Fibroblast of villous mesenchyme (primary cell): ENCODE results near the gene CSN3. TPM values are rescaled to one million over a fixed set of nuclear protein-coding genes. Genes with fewer than 3 reads are reported as not detected.
"Not testable (repeated sequence)": the region's sequence is repeated elsewhere in the genome, so short reads cannot be mapped to it uniquely, and the experiment has no call there.

ENCODE experiments used
- DNase-seq: peaks from one replicate; pipeline ENCODE4 v3.0.0-alpha.2; 2010; ENCODE audit warnings: low read depth
- H3K4me3 ChIP-seq: 2 replicates; pipeline ENCODE4 v1.5.1; 2011; ENCODE audit warnings: low read depth, mild to moderate bottlenecking, low read length
- total RNA-seq: library from RNA; depleted of rRNA; stranded (reverse); fragments of >200 nt; gene quantifications from 2 replicates; pipeline ENCODE4 v1.2.3, GENCODE V29; 2012
- TF ChIP-seq, protein P1 (sequence below): IDR thresholded peaks from 2 replicates; pipeline ENCODE4 v1.5.1; 2012; ENCODE audit warnings: low read depth, mild to moderate bottlenecking, low read length; ENCODE audit not compliant: insufficient read depth

The CSN3 gene, protein sequence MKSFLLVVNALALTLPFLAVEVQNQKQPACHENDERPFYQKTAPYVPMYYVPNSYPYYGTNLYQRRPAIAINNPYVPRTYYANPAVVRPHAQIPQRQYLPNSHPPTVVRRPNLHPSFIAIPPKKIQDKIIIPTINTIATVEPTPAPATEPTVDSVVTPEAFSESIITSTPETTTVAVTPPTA
- not detected in 2 replicates for total RNA-seq

DNA sequence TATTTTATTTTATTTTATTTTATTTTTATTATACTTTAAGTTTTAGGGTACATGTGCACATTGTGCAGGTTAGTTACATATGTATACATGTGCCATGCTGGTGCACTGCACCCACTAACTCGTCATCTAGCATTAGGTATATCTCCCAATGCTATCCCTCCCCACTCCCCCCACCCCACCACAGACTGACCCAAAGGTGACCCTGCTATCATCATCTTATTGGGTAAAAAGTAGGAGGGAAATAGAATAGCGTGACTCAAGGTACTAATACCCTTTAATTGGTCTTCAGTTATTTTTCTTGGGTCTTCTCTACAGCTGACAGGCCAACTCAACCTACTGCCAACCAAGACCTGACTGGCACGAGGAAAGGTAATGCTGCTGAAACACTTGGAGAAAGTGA is at the start of gene CSN3:
TSS of gene CSN3 (plus strand) at position 301 of the 400 bp plus-strand sequence. CDS start 2,223 bp downstream, outside the sequence.
- not testable (repeated sequence) for H3K4me3 ChIP-seq, DNase-seq

DNA sequence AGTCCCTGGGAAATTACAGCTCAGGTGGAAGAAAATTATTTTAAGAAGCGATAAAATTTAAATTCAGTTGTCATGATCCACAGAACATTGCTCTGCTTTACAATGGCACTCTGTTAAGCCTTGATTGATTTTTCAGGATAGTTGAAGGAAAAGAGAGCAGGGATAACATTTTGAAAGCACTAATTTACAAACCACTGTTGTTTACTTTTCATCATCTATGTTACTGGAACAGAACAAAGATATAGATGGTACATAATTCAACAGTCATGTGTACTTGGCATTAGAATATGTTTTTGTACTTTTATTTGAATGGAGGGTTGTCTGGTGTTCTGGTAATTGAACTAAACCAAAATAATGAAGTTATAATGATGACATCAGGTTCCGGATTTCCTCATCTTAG is 49.5 kb upstream of the CSN3 start:
- DNase-seq: no peak
- H3K4me3 ChIP-seq: no peak overlapping the region
- TF ChIP-seq, protein P1, sequence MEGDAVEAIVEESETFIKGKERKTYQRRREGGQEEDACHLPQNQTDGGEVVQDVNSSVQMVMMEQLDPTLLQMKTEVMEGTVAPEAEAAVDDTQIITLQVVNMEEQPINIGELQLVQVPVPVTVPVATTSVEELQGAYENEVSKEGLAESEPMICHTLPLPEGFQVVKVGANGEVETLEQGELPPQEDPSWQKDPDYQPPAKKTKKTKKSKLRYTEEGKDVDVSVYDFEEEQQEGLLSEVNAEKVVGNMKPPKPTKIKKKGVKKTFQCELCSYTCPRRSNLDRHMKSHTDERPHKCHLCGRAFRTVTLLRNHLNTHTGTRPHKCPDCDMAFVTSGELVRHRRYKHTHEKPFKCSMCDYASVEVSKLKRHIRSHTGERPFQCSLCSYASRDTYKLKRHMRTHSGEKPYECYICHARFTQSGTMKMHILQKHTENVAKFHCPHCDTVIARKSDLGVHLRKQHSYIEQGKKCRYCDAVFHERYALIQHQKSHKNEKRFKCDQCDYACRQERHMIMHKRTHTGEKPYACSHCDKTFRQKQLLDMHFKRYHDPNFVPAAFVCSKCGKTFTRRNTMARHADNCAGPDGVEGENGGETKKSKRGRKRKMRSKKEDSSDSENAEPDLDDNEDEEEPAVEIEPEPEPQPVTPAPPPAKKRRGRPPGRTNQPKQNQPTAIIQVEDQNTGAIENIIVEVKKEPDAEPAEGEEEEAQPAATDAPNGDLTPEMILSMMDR: no peak

DNA sequence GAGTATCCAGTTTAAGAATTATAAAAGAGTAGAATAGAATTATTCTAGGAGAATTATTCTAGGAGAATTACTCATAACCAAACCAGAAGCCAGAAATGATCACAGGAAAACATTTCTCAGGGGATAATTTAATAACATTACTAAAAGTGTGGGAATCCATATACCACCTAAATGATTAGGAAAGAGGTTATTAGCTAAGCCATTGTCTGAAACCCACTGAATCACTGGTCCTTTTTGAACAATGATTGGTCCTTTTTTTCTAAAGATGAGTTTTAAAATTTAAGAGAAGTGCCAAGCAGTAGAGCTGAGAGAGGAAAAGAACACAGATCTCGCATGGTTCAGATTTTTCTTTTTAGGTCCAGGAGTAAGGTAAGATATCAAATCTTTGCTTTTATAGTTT is 47.0 kb upstream of the CSN3 start, which contains the start of gene ODAM:
TSS of gene ODAM (plus strand) at position 301 of the 400 bp plus-strand sequence. CDS start 819 bp downstream, outside the sequence.
- H3K4me3 ChIP-seq: no peak within 1 kb of the TSS
- TF ChIP-seq, protein P1: no peak
- no peak for DNase-seq

DNA sequence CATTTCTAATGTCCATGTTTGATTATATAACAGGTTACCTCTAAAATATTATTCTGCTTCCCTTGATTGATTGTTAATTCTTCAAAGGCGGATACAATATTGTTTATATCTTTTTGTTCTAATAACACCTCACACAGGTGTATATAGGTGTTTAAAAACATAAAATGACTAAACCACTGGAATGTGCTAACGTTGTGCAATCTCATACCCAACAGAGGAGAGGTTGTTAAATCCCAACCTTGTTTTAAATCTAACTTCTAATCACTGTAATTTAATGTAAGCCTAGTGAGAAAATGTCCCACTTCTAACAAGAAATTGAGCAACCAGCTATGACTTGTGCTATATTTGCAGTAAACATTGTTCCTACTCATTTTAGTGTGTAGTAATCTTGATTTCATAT is 45.5 kb upstream of the CSN3 start:
- no peak overlapping the region for H3K4me3 ChIP-seq
- DNase-seq: no peak
- TF ChIP-seq, protein P1: no peak

DNA sequence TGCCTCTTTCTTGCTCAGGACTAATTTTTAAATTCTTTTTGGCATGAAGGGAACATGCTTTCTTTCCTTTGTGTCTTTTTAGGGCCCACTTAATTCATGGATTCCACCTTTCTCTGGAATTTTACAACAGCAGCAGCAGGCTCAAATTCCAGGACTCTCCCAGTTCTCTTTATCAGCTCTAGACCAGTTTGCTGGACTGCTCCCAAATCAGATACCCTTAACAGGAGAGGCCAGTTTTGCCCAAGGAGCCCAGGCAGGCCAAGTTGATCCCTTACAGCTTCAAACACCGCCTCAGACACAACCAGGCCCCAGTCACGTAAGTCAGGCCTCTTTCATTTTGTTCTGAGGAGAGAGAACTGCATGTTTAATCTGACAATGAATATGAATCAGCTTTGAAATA is 44.6 kb upstream of the CSN3 start:
- TF ChIP-seq, protein P1: no peak
- DNase-seq: peak; percentile 27
- no peak overlapping the region for H3K4me3 ChIP-seq

DNA sequence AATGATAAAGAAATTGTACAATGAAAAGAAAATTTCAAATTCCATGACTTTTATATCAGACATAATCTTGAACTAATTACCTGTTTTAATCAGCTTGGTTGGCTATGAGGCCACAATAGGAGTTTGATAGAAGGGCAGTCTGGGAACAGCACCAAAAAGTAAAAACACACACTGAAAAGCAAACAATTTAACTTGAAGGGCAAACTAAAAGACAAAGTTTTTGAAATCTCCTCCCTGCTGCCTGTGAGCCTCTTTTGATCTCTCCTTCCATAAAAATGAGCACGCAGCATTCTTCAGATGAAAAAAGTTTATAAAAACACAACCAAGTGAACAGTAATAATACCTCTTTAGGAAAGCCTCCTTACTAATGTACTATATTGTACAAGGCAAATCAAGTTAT is 38.8 kb upstream of the CSN3 start:
- DNase-seq: no peak
- H3K4me3 ChIP-seq: no peak overlapping the region
- TF ChIP-seq, protein P1: no peak

DNA sequence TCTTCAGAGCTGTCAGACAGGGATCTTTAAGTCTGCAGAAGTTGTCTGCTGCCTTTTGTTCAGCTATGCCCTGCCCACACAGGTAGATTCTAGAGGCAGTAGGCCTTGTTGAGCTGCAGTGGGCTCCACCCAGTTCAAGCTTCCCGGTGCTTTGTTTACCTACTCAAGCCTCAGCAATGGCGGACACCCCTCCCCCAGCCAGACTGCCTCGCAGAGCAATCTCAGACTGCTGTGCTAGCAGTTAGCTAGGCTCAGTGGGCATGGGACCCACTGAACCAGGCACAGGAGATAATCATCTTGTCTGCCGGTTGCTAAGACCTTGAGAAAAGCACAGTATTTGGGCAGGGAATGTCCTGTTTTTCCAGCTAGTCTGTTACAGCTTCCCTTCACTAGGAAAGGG is 29.6 kb upstream of the CSN3 start:
- DNase-seq, H3K4me3 ChIP-seq: not testable (repeated sequence)

DNA sequence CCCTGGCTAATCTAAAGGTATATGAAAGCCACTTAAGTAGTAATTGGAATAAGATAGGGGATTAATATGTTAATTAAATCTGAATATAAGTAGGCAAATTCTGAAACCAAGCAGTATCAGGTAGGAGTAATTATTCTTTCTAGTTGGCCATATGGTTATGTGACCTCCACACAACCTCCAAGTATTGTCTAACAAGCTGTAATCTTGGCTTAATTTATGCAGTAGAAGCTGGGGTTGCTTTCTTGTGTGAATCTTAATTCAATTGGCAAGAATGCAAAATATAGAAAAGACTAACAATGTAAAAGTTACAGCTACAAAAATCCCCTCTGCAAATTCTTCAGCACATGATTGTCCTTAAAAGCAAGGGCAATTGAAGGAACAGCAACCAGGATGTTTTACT is 26.3 kb upstream of the CSN3 start:
- not testable (repeated sequence) for DNase-seq, H3K4me3 ChIP-seq

DNA sequence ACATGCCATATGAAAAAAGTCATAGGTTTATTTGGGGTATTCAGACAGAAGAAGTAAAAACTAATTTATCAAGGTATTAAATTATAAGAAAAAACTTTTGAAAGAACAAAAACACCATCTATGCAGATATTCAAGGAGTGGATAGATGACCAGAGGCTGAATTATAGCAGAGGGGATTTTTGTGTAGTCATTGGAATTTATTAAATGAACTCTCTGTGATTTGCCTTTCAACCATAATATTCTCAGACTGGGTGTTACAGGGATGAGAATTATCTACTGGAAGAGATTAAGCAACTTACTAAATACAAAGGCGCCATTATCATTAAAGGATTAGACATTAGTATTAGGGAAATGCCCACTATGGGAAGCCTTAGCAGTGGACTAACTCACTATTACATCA is 25.8 kb upstream of the CSN3 start:
- H3K4me3 ChIP-seq, DNase-seq: not testable (repeated sequence)

DNA sequence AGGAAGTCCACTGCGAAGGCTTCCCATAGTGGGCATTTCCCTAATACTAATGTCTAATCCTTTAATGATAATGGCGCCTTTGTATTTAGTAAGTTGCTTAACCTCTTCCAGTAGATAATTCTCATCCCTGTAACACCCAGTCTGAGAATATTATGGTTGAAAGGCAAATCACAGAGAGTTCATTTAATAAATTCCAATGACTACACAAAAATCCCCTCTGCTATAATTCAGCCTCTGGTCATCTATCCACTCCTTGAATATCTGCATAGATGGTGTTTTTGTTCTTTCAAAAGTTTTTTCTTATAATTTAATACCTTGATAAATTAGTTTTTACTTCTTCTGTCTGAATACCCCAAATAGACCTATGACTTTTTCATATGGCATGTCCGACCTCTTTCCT is 21.0 kb upstream of the CSN3 start:
- DNase-seq, H3K4me3 ChIP-seq: not testable (repeated sequence)

DNA sequence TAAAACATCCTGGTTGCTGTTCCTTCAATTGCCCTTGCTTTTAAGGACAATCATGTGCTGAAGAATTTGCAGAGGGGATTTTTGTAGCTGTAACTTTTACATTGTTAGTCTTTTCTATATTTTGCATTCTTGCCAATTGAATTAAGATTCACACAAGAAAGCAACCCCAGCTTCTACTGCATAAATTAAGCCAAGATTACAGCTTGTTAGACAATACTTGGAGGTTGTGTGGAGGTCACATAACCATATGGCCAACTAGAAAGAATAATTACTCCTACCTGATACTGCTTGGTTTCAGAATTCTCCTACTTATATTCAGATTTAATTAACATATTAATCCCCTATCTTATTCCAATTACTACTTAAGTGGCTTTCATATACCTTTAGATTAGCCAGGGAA is 20.6 kb upstream of the CSN3 start:
- DNase-seq, H3K4me3 ChIP-seq: not testable (repeated sequence)
